Subcutaneous abdominal adipose tissue (tissue), 5 donors: ENCODE data around the gene COL2A1.

Source experiments
- H3K27ac ChIP-seq: one replicate; pipeline ENCODE4 v1.7.0; 2013; ENCODE audit warnings: low read depth, mild to moderate bottlenecking, inconsistent platforms, low read length, moderate library complexity
- H3K27me3 ChIP-seq, 5 donors: one replicate each; pipeline ENCODE4 v1.7.0; 2013; ENCODE audit warnings: low read length in 5 of 5, inconsistent platforms in 1 of 5; ENCODE audit not compliant: control insufficient read depth in 5 of 5, insufficient read depth in 4 of 5
- H3K36me3 ChIP-seq, 5 donors: one replicate each; pipeline ENCODE4 v1.7.0; 2013; ENCODE audit warnings: low read length in 5 of 5; ENCODE audit not compliant: control insufficient read depth in 5 of 5, insufficient read depth in 5 of 5
- H3K4me1 ChIP-seq, 5 donors: one replicate each; pipeline ENCODE4 v1.7.0; 2013; ENCODE audit warnings: low read length in 5 of 5, mild to moderate bottlenecking in 3 of 5, moderate library complexity in 1 of 5; ENCODE audit not compliant: control insufficient read depth in 5 of 5, insufficient read depth in 5 of 5
- H3K4me3 ChIP-seq, 5 donors: one replicate each; pipeline ENCODE4 v1.7.0; 2013; ENCODE audit warnings: low read length in 5 of 5, low read depth in 1 of 5
- H3K9ac ChIP-seq, 5 donors: one replicate each; pipeline ENCODE4 v1.7.0; 2013; ENCODE audit warnings: low read length in 5 of 5, mild to moderate bottlenecking in 4 of 5, moderate library complexity in 3 of 5
- H3K9me3 ChIP-seq, 5 donors: one replicate each; pipeline ENCODE4 v1.7.0; 2013; ENCODE audit warnings: low read length in 5 of 5; ENCODE audit not compliant: control insufficient read depth in 5 of 5
- donor health status: healthy.
- donor health status: healthy.
- donor health status: healthy.
- donor health status: healthy.
- donor health status: healthy.

Gene COL2A1

DNA sequence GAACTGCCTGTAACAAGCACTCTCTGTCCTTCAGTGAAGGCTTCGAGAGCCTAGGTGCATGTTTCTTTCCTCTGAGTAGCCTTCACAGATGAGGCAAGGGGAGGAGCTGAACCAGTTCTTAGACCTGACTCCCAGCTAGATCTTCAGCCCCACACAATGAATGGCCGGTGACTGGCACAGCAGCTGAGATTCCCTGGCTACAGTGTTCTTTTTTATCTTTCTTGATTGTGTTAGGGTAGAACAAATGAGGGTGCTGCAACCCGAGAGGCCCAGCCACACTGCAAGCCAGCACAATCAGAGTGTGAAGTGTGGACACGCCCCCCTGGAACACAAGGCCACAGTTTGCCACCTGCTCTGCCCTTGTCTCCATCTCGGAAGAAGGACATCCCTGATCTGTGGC lies 19.1 kb upstream of the COL2A1 start:
- no peak overlapping the region for H3K27ac ChIP-seq
- no peaks in the 10 kb centered on the region for H3K9me3 ChIP-seq
- no peak overlapping the region for H3K4me3 ChIP-seq
- no peaks in the 10 kb centered on the region for H3K36me3 ChIP-seq
- no peak overlapping the region for H3K9ac ChIP-seq
- H3K27me3 ChIP-seq, result peaks cover 6 to 27% (median 12%) of the 10 kb centered on the region in 5 donors
- no peaks in the 10 kb centered on the region for H3K4me1 ChIP-seq

DNA sequence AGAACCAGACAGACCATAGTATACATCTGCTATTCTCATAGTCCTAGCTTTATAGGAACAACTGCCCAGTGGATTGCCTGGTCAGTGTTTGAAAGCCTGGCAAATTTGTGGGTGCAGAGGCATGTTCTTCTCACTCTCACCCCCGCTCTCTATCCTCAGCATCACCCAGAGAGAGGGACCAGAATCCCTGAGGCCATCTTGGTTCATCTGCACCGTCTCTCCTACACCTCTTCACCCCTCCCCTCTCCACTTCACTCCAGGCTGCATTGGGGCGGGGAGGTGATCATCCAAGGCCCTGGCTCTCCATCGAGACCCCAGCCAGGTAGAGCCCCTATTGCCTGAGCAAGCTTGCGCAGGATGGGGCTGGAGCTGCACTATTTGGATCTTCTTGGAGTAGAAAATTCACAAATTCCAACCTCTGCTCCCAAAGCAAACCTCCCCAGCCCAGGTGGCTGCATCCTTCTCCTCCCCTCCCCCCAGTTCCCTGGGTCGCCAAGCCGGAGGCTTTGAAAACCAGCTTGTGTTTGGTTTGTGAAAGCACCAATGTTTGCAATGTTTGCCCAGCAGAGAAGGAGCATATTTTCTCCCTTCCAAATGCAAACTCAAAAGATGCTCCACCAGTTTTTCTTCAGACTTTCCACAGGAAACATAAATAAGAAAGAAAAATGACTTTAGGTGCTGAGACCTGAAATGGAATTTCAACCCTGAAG lies 18.6 kb upstream of the COL2A1 start:
- no peak overlapping the region for H3K27ac ChIP-seq
- peaks cover 6 to 28% (median 12%) of the 10 kb centered on the region in 5 donors for H3K27me3 ChIP-seq
- no peaks in the 10 kb centered on the region for H3K36me3 ChIP-seq
- H3K9me3 ChIP-seq, result no peaks in the 10 kb centered on the region
- no peak overlapping the region for H3K4me3 ChIP-seq
- no peak overlapping the region for H3K9ac ChIP-seq
- H3K4me1 ChIP-seq, result no peaks in the 10 kb centered on the region

DNA sequence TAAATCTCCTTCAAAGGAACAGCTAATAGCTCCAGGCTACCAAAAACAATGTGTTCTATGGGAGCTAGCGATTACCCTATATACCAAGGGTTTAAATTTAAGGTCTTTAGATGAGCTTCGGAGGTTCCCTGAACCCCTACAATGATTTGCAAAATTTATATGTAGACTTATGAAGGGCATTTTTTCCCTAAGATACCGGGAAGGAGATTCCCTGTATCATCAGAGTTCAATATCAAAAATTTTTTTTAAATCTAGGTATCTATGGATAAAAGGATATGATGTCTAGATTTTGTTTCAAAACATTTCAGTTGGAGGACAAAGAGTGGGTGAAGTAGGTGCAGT lies 17.9 kb upstream of the COL2A1 start:
- no peaks in the 10 kb centered on the region for H3K36me3 ChIP-seq
- no peak overlapping the region for H3K4me3 ChIP-seq
- peaks cover 6 to 28% (median 14%) of the 10 kb centered on the region in 5 donors for H3K27me3 ChIP-seq
- no peaks in the 10 kb centered on the region for H3K4me1 ChIP-seq
- H3K27ac ChIP-seq, result no peak overlapping the region
- H3K9me3 ChIP-seq, result no peaks in the 10 kb centered on the region
- H3K9ac ChIP-seq, result no peak overlapping the region

DNA sequence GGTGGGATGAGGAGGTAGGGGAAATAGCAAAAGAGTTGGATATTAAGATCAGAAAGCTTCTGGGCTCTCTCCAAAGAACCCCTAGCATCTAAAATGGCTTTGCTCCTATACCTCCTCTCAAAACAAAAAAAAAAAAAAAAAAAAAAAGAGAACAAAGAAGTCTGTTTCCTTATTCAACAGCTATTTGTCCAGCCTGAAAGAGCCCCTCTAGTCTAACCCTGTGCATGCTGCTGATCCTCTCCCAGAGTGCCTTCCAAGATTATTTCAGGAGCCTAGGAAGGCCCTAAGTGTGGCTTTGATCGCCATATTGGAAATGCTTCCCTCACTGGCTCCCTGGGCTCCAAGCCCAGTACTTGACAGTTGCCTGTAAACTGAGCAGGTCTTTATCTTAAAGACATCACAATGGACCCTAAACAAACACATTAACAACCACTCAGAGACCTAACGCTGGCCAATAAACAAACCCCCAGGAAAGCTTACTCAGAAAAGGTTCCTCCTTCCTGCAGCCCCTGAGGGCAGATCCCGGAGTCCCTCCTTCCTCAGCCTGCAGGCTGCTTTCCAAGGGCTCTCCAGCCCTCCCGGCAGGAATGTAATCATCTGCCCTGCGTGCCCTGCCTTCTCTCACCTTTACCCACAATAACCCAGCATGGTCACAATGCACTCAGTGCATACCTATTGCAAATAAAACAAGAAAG lies 17.4 kb upstream of the COL2A1 start:
- Histone ChIP-seq H3K4me1 (no peaks in the 10 kb centered on the region), H3K36me3 (no peaks in the 10 kb centered on the region), H3K27ac (no peak overlapping the region), H3K27me3 (peaks cover 6 to 28% (median 18%) of the 10 kb centered on the region in 5 donors), H3K9ac (no peak overlapping the region), H3K9me3 (no peaks in the 10 kb centered on the region), H3K4me3 (no peak overlapping the region)

DNA sequence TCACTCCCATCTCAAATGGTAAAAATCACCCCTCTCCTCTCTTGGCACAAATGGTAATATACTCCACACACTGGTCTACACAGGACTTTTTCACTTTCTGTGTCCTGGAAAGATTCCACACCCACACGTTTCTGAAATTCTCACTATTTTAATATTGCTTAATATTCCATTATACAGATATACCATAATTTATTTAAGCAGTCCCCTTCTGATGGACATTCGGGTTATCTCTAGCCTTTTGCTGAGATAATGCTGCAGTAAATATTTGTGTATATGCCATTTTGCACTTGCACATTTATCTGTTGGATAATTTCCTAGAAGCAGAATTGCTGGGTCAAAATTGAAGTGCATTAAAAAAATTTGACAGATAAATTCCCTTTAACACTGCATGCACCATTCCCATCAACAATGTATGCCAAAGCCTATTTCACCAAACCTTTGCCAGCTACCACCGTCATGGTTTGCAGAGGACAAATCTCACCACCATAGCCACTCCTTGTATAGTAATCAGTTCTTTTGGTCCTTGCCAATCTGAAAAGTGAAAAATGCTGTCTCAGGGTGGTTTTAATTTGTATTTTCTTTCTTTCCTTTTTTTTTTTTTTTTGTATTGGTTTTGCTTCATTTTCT lies 15.5 kb upstream of the COL2A1 start:
- Histone ChIP-seq H3K27ac (no peak overlapping the region), H3K9me3 (no peaks in the 10 kb centered on the region), H3K36me3 (no peaks in the 10 kb centered on the region), H3K27me3 (peaks cover 9 to 27% (median 19%) of the 10 kb centered on the region in 5 donors), H3K9ac (no peak overlapping the region), H3K4me3 (no peak overlapping the region), H3K4me1 (no peaks in the 10 kb centered on the region)

DNA sequence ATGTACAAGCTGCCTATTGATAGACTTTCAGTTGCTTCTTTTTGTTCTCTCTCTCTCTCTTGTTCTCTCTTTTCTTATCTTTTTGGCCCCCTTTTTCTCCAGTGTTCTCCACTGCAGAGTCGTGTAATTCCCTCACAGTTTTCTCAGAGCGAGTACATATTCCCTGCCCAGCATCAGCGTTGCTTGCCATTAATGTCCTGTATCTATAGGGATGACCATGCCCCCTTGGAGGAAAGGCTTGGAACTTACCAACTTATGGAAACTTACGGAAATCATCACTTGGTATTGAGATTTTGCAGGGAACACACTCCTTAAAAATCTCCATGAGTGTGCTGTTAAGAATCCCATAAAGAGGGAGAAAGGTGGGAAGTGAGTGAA lies 14.3 kb upstream of the COL2A1 start:
- H3K9ac ChIP-seq, result no peak overlapping the region
- H3K9me3 ChIP-seq, result no peaks in the 10 kb centered on the region
- H3K36me3 ChIP-seq, result no peaks in the 10 kb centered on the region
- peaks cover 9 to 25% (median 20%) of the 10 kb centered on the region in 5 donors for H3K27me3 ChIP-seq
- no peak overlapping the region for H3K4me3 ChIP-seq
- no peak overlapping the region for H3K27ac ChIP-seq
- H3K4me1 ChIP-seq, result no peaks in the 10 kb centered on the region

DNA sequence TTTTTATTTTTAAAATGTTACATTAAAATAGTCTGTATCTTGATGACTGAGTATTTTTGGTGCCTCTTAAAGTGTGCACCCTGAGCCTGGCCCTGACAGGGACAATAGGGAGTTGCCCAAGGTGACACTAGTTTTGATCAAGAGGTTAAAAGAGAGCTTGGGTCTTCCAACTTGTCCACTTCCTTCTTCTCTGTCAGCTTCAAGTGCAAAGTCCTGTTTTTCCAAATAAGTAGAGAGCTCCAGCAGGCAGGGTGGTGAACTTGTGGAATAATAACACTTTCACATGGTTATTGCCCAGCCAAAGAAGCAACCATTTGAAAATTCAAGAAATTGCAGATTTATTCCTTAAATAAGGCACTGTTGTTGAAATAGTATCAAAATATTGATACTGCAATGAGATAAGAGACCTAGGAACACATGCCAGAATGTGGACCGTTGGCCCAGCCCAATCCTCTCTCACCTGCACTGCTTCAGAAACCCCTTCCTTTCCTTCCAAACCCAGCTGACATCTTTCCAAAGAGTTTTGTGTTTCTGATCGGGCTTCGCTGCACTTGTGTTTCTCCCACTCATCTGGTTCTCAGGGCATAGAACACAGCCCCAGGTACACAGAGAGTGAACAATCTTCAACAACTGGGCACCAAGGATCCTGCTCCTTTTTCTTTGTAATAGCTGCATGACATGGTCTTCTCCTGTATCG lies 13.8 kb upstream of the COL2A1 start:
- Histone ChIP-seq H3K4me1 (no peaks in the 10 kb centered on the region), H3K36me3 (no peaks in the 10 kb centered on the region), H3K4me3 (no peak overlapping the region), H3K27me3 (peaks cover 9 to 21% (median 18%) of the 10 kb centered on the region in 5 donors), H3K27ac (no peak overlapping the region), H3K9ac (no peak overlapping the region), H3K9me3 (no peaks in the 10 kb centered on the region)

DNA sequence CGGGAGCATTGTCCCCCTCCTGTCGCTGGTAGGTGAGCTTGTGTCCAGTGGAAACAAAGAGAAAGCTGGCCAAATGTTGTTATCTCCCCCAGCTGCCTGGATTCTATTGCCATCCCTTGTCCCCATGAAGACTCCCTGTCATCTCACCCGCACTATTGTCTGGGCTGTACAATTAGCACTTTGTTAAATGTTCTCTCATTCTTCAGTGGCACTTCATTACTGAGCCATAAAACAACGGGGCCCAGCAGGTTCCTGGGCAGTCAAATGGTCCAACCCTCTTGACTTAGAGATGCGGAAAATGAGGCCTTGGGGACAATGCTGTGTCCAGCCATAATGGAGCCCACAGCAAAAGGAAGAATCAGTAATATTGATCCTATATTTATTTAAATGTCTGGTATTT lies 13.2 kb upstream of the COL2A1 start:
- Histone ChIP-seq H3K27ac (no peak overlapping the region), H3K36me3 (no peaks in the 10 kb centered on the region), H3K9ac (no peak overlapping the region), H3K9me3 (no peaks in the 10 kb centered on the region), H3K27me3 (peaks cover 9 to 18% (median 15%) of the 10 kb centered on the region in 5 donors), H3K4me3 (no peak overlapping the region), H3K4me1 (no peaks in the 10 kb centered on the region)

DNA sequence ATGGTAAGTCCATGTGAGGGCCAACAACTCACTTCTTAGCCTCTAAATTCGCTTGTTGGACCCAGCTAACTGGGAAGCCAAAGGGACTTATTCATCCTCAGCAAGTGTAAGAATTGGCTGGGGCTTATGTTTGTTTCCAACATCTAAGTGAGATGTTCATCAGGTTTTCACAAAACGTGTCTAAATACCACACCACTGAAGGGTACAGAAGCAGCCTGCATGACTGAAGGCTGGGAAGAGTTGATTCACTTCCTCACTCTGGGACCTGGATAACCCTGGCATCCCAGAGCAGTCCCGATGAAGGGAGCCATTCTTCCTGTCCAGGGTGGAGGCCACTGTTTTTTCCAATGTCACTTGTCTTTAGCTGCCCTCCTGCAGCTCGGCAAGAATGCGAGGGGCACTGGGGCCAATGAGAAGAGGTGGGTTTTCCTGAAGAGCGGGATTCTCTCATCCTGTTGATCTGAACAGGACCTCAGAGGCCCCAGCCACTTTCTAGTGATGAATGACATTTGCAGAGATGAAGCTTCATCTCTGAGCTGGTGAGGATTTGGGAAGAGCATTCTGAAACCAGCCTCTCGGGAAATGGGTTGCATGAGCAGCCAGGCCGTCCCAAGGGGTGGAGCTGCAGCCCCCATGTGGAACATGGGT lies 12.2 kb upstream of the COL2A1 start:
- Histone ChIP-seq H3K9me3 (no peaks in the 10 kb centered on the region), H3K4me3 (no peak overlapping the region), H3K9ac (no peak overlapping the region), H3K36me3 (no peaks in the 10 kb centered on the region), H3K27ac (no peak overlapping the region), H3K4me1 (no peaks in the 10 kb centered on the region), H3K27me3 (peaks cover 4 to 12% (median 9%) of the 10 kb centered on the region in 5 donors)
